ENCODE results near the gene GSPT2. TPM values are rescaled to one million over a fixed set of nuclear protein-coding genes. Genes with fewer than 3 reads are reported as not detected.

Gene GSPT2
- polyA plus RNA-seq, 3 donors = 0.40 to 1.6 (median 1.4) TPM

GRCh38 chrX:51728202-51728601 is 15.0 kb upstream of the GSPT2 start:
- Histone ChIP-seq H4K20me1 (ENCODE audit: insufficient read depth, low read length) (no peaks in the 10 kb centered on the region), H3K36me3 (replicated peaks in 1 of 2; ENCODE audit: control insufficient read depth in 1 of 2, insufficient read depth in 2 of 2, low read length in 2 of 2) (no peaks in the 10 kb centered on the region), H3K27ac (ENCODE audit: low read depth in 1 of 2, low read length in 2 of 2) (no peak overlapping the region), H2AFZ (ENCODE audit: insufficient read depth, low read depth, low read length, poor library complexity, severe bottlenecking) (no peak overlapping the region), H3K4me2 (replicated peaks; ENCODE audit: extremely low read depth, low read length, poor library complexity, severe bottlenecking) (no peak overlapping the region), H3K9me3 (replicated peaks in 1 of 2; ENCODE audit: control insufficient read depth in 1 of 2, insufficient read depth in 1 of 2, low read length in 2 of 2) (no peaks in the 10 kb centered on the region), H3K4me3 (replicated peaks in 1 of 3; ENCODE audit: low read depth in 2 of 3, low read length in 3 of 3) (no peak overlapping the region), H3K4me1 (ENCODE audit: control insufficient read depth in 1 of 2, insufficient read depth in 2 of 2, low read length in 2 of 2) (no peaks in the 10 kb centered on the region), H3K79me2 (ENCODE audit: insufficient read depth, low read length) (no peaks in the 10 kb centered on the region), H3K9ac (ENCODE audit: insufficient read depth, low read length, poor library complexity, severe bottlenecking) (no peak overlapping the region), H3K27me3 (ENCODE audit: control insufficient read depth in 2 of 2, insufficient read depth in 2 of 2, low read length in 2 of 2) (no peaks in the 10 kb centered on the region)
- Mint-ChIP-seq H3K27me3 (ENCODE audit: low read depth in 3 of 3) (peaks cover 2 to 5% (median 3%) of the 10 kb centered on the region in 3 donors), H3K27ac (no peak overlapping the region), H3K9me3 (no peaks in the 10 kb centered on the region), H3K4me3 (no peak overlapping the region), H3K4me1 (no peaks in the 10 kb centered on the region), H3K36me3 (no peaks in the 10 kb centered on the region)
- intact Hi-C loops (cut with micrococcal nuclease) = no loop called here
- DNase-seq = no peak
- no peak for TF ChIP-seq CTCF (IDR thresholded peaks at IDR 0.05)

- no CpG with 5 or more reads among the region's 2 CpGs for WGBS (ENCODE audit: insufficient coverage)
- peaks cover 0 to 3% (median 2%) of the 10 kb centered on the region in 3 donors for H3K27me3 Mint-ChIP-seq (ENCODE audit: low read depth in 3 of 3)
Measured at GRCh38 chrX:51737091-51737490, 6.2 kb upstream of the GSPT2 start.

More at GRCh38 chrX:51737091-51737490, 6.2 kb upstream of the GSPT2 start:
- no peak overlapping the region for H3K27ac ChIP-seq (ENCODE audit: low read depth in 1 of 2, low read length in 2 of 2)
- H3K27me3 ChIP-seq (ENCODE audit: control insufficient read depth in 2 of 2, insufficient read depth in 2 of 2, low read length in 2 of 2) = peaks cover 0 to 8% of the 10 kb centered on the region in 2 donors
- H2AFZ ChIP-seq (ENCODE audit: insufficient read depth, low read depth, low read length, poor library complexity, severe bottlenecking) = no peak overlapping the region
- no peak overlapping the region for H3K4me2 ChIP-seq (replicated peaks; ENCODE audit: extremely low read depth, low read length, poor library complexity, severe bottlenecking)
- no peak for TF ChIP-seq CTCF (IDR thresholded peaks at IDR 0.05)
- no peaks in the 10 kb centered on the region for H3K79me2 ChIP-seq (ENCODE audit: insufficient read depth, low read length)
- intact Hi-C loops (cut with micrococcal nuclease) = no loop called here
- H4K20me1 ChIP-seq (ENCODE audit: insufficient read depth, low read length) = no peaks in the 10 kb centered on the region
- no peak overlapping the region for H3K9ac ChIP-seq (ENCODE audit: insufficient read depth, low read length, poor library complexity, severe bottlenecking)
- H3K36me3 ChIP-seq (replicated peaks in 1 of 2; ENCODE audit: control insufficient read depth in 1 of 2, insufficient read depth in 2 of 2, low read length in 2 of 2) = no peaks in the 10 kb centered on the region
- no peak overlapping the region for H3K4me3 ChIP-seq (replicated peaks in 1 of 3; ENCODE audit: low read depth in 2 of 3, low read length in 3 of 3)
- Mint-ChIP-seq H3K27ac (peak overlapping the region in 1 of 7 donors; percentile 2), H3K36me3 (no peaks in the 10 kb centered on the region), H3K4me3 (no peak overlapping the region), H3K4me1 (peaks cover 4% of the 10 kb centered on the region), H3K9me3 (no peaks in the 10 kb centered on the region)
- no peaks in the 10 kb centered on the region for H3K9me3 ChIP-seq (replicated peaks in 1 of 2; ENCODE audit: control insufficient read depth in 1 of 2, insufficient read depth in 1 of 2, low read length in 2 of 2)
- H3K4me1 ChIP-seq (ENCODE audit: control insufficient read depth in 1 of 2, insufficient read depth in 2 of 2, low read length in 2 of 2) = peaks cover 0 to 4% of the 10 kb centered on the region in 2 donors
- DNase-seq = peak in 2 of 3 donors; percentile 4 to 34

Data from CD14-positive monocyte (primary cell).